NCI-H1417 (cell line): ENCODE measurements around the gene IFNL2.
A peak's percentile ranks its signal among the peaks of the same experiment; 100 is the strongest.
"Not testable (repeated sequence)": the region's sequence is repeated elsewhere in the genome, so short reads cannot be mapped to it uniquely, and the experiment has no call there.

Experiments used
- DNase-seq, 3 experiments: peaks; one replicate each; lab custom pipeline; 2025; lab: John Stamatoyannopoulos, UW

IFNL2 gene

GRCh38 chr19:39268085-39268484 lies at the start of gene IFNL2:
TSS of gene IFNL2 (plus strand) at chr19:39268396. CDS start at chr19:39268569, 173 bp downstream.
- not testable (repeated sequence) for DNase-seq

GRCh38 chr19:39219108-39219507 lies 49.1 kb upstream of the IFNL2 start:
- not testable (repeated sequence) for DNase-seq

GRCh38 chr19:39223703-39224279 lies 44.4 kb upstream of the IFNL2 start:
- DNase-seq, result no peak

GRCh38 chr19:39224910-39225309 lies 43.3 kb upstream of the IFNL2 start:
- no peak for DNase-seq

GRCh38 chr19:39230096-39230764 lies 38.0 kb upstream of the IFNL2 start:
- DNase-seq, result no peak

GRCh38 chr19:39232708-39233107 lies 35.5 kb upstream of the IFNL2 start:
- no peak for DNase-seq

GRCh38 chr19:39236527-39236926 lies 31.7 kb upstream of the IFNL2 start:
- DNase-seq, result no peak

GRCh38 chr19:39237200-39238184 lies 30.7 kb upstream of the IFNL2 start:
- DNase-seq, result peak in 2 of 3 experiments; percentile 7 to 26

- DNase-seq, result no peak
These were observed 30.0 kb upstream of the IFNL2 start for GRCh38 chr19:39238209-39238608.

GRCh38 chr19:39238944-39239343 lies 29.3 kb upstream of the IFNL2 start:
- no peak for DNase-seq

GRCh38 chr19:39240421-39240820 lies 27.8 kb upstream of the IFNL2 start:
- DNase-seq, result no peak

- not testable (repeated sequence) for DNase-seq
These were observed 24.5 kb upstream of the IFNL2 start for GRCh38 chr19:39243741-39244140.

GRCh38 chr19:39244410-39245100 lies 23.6 kb upstream of the IFNL2 start, which contains the start of gene IFNL3:
TSS of gene IFNL3 (minus strand) at chr19:39245006. CDS start at chr19:39244967, 39 bp downstream.
- not testable (repeated sequence) for DNase-seq

- not testable (repeated sequence) for DNase-seq
These were observed 23.0 kb upstream of the IFNL2 start for GRCh38 chr19:39245166-39245565.

GRCh38 chr19:39246951-39247669 lies 21.1 kb upstream of the IFNL2 start:
- peak; percentile 5 to 74 (median 58) for DNase-seq

- no peak for DNase-seq
These were observed 20.2 kb upstream of the IFNL2 start for GRCh38 chr19:39247701-39248664.

- DNase-seq, result no peak
These were observed 19.4 kb upstream of the IFNL2 start, which contains the start of gene IFNL4 for GRCh38 chr19:39248806-39249205. TSS of gene IFNL4 (minus strand) at chr19:39248856.

GRCh38 chr19:39251081-39251480 lies 17.1 kb upstream of the IFNL2 start:
- no peak for DNase-seq

GRCh38 chr19:39251846-39252245 lies 16.4 kb upstream of the IFNL2 start:
- DNase-seq, result no peak

- DNase-seq, result peak in 1 of 3 experiments; percentile 16
These were observed 15.7 kb upstream of the IFNL2 start for GRCh38 chr19:39252458-39252857.
